Activated T-cell treated with anti-CD3 and anti-CD28 coated beads for 4 hours (primary cell): ENCODE measurements around the gene PANX2.
A peak's percentile ranks its signal among the peaks of the same experiment; 100 is the strongest.
"Not testable (repeated sequence)": the region's sequence is repeated elsewhere in the genome, so short reads cannot be mapped to it uniquely, and the experiment has no call there.

Experiments
- DNase-seq: peaks from one replicate; pipeline ENCODE4 v3.0.0-alpha.2; 2020

The PANX2 gene

DNA sequence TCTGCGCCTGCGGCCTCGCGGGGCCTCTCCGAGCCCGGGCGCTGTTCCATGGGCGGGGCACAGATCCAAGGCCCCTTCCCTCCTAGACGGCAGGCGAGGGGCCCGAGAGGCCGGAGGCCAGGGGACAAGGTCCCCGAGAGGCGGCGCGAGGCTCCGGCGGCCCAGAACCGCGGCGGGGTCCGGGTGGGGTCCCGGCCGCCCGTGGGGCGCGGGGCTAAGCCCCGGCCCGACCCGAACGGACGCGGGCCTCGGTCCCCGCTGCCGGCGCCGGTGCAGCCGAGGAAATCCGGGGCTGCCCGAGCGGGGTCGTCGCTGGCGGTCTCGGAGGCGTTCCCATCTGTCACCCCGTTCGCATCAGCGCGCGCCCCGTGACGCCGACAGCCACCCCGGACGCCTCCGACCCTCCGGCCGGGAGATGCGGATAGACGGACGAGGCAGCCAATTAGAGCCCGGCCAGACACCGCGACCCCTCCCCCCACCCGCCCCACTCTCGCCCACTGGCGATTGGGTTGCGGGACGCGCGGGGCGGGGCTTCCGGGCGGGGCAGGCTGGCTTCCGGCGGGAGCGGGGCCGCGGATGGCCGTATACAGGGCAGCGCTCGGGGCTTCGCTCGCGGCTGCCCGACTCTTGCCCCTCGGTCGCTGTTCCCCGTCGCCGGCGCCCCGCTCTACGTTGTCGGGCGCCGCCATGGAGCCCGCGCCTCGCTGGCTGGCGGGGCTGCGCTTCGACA, 30.1 kb downstream of the PANX2 start, which contains the start of gene SELENOO:
TSS of gene SELENOO (plus strand) at position 551 of the 730 bp plus-strand sequence. CDS start at position 577, 26 bp downstream.
- DNase-seq, result peak; percentile 82

GRCh38 chr22:50201191-50202129, 30.9 kb downstream of the PANX2 start:
- no peak for DNase-seq

DNA sequence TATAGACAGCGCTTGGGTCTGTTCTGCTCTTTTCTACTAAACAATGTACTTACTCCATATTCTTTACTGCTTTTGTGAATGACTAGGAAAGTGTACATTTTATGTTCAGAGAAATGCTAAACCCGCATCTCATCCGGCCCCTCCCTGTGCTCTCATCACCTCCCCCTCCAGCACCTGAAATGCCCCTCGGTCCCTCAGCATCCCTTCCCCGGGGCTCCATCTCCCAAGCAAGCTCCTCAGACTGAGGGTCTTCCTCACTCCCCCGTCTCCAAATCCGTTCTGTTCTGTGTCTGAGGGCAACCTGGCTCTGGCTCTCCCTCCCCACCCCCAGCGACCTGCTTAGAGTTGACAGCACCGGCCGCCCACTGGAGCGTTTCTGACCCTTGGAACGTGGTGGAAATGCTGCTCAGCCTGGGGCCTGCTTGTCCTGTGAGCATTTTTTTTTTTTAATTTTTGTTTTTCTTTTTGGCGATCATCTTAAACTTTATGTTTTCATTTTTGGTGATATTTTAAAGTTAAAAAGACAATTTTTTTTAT, 31.7 kb downstream of the PANX2 start:
- no peak for DNase-seq

GRCh38 chr22:50203288-50203687, 32.8 kb downstream of the PANX2 start:
- no peak for DNase-seq

- no peak for DNase-seq
These were observed 34.0 kb downstream of the PANX2 start for GRCh38 chr22:50204571-50204970.

GRCh38 chr22:50204998-50205397, 34.5 kb downstream of the PANX2 start:
- DNase-seq, result not testable (repeated sequence)

GRCh38 chr22:50205781-50206569, 35.4 kb downstream of the PANX2 start:
- DNase-seq, result no peak

GRCh38 chr22:50206599-50206998, 36.1 kb downstream of the PANX2 start:
- no peak for DNase-seq

GRCh38 chr22:50207383-50208140, 37.0 kb downstream of the PANX2 start:
- DNase-seq, result no peak

DNA sequence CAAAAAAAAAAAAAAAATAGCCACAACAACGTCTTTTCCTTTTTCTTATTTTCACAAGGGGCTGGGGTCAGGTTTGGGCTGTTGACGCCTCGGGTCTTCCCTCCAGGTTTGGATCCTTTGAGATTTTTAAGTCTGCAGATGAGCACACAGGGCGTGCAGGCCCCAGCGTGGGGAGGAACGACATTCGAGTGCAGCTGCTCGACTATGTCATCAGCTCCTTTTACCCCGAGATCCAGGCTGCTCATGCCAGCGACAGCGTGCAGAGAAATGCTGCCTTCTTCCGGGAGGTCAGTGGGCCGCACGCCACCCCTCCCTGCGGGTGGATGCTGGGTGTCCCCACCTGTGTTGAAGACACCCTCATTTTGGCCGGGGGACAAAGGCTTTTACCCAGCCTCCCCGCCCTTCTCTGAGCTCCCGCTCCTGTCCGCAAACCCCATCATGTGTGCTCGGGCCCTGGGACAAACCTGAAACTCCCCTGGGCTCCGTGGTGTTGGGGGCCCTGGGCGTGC, 38.0 kb downstream of the PANX2 start:
- no peak for DNase-seq

DNA sequence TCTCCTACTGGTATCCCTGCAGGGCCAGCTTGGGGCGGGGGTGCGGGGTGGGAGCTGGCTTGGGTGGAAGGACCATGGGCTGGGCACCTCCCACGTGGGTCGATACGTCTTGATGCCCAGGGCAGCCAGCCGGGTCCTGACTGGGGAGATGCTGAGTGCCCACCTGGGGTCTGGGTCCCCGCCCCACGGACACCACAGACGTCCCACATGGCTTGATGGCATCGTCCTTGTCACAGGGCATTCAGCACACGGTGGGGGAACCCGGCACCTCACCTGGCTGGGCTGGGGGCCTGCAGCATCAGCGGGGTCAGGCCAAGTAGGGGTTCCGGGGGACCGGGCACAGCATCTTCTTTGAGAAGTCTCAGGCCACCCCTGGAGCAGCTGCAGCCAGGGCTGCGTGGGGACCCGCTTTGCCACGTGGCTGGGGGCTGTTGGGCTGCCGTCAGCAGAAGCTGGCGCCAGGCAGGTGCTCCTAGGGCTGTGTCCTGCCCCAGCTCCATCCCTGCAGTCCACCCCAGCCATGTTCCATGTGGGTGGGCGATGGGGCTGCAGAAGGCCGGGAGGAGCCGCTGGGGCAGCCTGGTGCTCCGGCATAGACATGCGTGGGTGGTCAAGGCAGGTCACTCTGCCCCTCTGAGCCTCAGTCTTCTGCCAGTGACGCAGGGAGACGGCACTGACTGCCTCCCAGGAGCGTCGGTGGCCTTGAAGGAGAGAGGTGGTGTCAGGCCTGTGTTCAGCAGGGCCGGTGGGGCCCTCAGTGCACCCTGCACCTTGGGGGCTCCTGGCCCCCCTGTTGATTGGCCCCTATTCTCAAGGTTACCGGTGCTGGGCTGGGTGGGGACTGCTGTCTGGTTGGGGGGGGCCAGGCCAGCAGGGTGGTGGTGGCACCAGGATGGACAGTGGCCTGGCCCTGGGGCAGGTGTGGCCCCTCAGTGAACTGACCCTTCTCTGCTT, 38.7 kb downstream of the PANX2 start:
- DNase-seq, result no peak

GRCh38 chr22:50209893-50210292, 39.4 kb downstream of the PANX2 start:
- peak; percentile 59 for DNase-seq

DNA sequence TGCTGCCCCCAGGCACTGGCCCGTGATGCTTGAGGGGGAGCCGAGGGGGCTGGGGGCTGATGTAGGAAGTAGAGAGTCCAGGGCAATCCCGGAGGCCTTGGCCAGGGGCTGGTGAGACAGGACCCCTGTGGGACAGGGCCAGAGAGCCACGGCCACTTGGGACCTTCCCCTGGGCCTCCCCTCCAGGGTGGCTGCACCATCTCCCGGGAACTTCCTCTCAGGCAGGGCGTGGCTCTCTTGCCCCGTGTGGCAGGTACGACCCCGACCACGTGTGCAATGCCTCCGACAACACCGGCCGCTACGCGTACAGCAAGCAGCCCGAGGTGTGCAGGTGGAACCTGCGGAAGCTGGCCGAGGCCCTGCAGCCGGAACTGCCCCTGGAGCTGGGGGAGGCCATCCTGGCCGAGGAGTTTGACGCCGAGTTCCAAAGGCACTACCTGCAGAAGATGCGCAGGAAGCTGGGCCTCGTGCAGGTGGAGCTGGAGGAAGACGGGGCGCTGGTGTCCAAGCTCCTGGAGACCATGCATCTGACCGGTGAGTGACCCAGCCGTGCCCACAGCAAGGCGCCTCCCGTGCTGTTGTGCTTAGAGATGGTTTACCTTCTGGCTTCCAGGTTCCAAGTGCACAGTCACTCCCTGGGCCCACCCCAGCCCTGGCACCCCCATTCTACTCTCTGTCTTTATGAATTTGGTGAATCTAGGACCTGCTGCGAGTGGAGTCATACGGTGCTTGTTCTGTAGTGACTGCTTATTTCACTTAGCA, 40.0 kb downstream of the PANX2 start:
- no peak for DNase-seq

DNA sequence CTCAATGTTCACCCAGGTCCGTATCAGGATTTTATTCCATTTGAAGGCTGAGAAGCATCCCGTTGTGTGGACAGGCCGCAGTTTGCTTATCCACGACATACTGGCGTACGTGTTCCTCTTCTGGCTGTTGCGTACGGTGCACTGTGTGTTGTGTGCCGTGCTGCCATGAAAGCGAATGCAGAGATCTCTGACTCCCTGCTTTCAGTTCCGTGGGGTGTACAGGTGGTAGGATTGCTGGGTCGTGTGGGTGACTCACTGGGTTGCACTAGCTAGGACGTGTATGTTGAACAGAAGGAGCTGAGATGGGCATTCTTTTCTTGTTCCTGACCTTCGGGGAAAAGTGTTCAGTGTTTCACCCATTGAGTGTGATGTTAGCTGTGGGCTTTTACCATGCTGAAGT, 40.6 kb downstream of the PANX2 start:
- no peak for DNase-seq

DNA sequence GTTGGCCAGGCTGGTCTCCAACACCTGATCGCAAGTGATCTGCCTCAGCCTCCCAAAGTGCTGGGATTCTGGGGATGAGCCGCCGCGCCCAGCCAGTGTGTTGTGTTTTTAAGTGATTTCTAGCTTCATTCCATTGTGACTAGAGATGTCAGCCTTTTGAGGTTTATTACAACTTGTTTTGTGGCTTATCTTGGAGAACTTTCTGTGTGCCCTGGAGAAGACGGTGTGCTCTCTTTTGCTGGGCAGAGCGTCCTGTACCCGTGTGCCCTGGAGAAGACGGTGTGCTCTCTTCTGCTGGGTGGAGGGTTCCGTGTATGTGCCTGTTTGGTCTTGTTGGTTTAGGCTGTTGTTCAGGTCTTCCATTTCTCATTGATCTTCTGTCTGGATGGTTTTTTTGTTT, 42.7 kb downstream of the PANX2 start:
- DNase-seq, result no peak

DNA sequence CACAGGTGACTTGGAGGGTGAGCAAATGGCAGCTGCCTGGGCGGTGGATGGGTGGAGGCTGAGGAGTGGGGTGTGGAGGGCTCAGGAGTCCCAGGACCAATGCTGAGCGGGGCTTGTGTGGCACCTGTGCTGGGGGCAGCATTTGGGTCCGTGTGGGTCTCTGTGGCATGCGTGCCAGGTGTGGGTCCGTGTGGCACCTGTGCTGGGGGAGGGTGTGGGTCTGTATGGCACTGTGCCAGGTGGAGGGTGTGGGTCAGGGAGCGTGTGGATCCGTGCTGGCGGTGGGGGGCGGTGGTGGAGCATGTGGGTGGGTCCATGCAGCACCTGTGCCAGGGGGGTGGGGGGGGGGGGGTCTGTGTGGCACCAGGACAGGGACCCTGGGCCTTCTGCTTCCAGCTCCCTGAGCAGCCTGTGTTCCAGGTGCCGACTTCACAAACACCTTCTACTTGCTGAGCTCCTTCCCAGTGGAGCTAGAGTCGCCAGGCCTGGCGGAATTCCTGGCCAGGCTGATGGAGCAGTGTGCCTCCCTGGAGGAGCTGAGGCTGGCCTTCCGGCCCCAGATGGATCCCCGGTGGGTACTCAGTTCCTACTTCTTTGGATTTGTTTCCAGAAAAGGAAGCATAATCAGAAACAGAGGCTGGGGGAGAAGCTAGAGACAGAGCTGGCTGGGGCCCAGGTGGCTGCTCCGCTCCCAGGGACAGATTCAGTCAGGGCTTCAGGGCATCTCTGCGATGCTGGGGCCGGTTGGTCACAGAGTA, 44.9 kb downstream of the PANX2 start:
- no peak for DNase-seq

DNA sequence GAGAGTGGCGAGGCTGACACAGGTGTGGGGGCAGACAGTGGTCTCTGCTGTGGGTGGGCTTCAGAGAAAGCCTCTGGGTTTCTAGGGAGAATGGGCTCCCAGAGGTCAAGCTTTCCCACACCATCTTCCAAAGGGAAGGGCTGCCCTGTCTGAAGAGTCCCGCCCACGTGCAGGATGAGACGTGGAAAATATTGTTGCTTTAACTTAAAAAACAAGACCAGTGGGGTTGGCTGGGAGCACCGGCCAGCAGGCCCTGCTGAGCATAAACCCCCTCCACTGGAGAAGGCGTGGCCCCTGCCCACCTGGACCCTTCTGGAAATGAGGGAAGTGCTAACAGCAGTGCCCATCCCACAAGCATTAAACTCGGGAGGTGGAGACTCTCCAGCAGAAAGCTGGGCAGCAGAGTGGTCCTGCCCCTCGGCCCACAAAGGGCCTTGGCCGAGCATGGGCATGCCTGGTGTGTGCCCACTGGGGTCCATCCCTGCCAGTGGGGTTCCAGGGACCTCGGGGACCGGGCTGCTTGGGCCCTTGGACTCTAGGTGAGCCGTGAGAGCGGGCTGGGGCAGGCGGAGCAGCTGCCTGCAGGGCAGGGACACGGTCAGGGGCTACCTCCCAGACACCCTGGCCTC, 45.6 kb downstream of the PANX2 start:
- DNase-seq, result no peak

GRCh38 chr22:50216684-50217520, 46.4 kb downstream of the PANX2 start:
- no peak for DNase-seq
